ENCODE data around the gene TAMM41.
"Not testable (repeated sequence)": the region's sequence is repeated elsewhere in the genome, so short reads cannot be mapped to it uniquely, and the experiment has no call there.

DNA sequence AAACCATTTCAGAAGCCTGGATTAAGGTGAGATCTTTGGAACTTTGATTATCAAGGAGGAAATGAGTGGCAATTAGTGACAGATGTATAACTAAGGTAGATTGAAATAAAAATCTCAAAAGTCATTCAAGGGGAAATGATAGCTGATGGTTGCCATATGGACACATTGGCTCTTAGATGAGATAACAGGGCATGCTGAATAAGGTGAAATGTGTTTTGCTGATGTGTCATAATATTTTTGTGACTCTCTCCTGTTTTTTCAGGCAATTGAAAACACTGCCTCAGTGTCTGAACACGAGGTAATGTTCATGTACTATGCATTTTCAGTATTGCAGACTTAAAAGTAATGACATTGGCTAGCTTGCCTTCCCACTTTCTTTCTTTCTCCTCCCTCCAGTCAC, 13.5 kb upstream of the TAMM41 start:
- not testable (repeated sequence) for TF ChIP-seq ZNF274 (IDR thresholded peaks at IDR 0.05; ENCODE audit: low read depth, low read length); YY1 (IDR thresholded peaks at IDR 0.05; ENCODE audit: insufficient read depth, insufficient read length)
